Spleen (tissue), 11 donors: Measurements from ENCODE around the gene SPATA3. TPM values are rescaled to one million over a fixed set of nuclear protein-coding genes. Genes with fewer than 3 reads are reported as not detected.

Experiments
- DNase-seq: peaks from one replicate; pipeline ENCODE4 v3.0.0-alpha.2; 2020
- H3K27ac ChIP-seq, 8 donors: fragments of 200-600 bp; sonication (generic) in 7 of 8; 1 replicate in 4 of 8; 2 replicates in 4 of 8; pipeline versions ENCODE4 v1.5.0 to v1.8.0; 2016 to 2021; ENCODE audit warnings: inconsistent platforms in 4 of 8, mild to moderate bottlenecking in 4 of 8, moderate library complexity in 1 of 8
- H3K27me3 ChIP-seq, 7 donors: fragments of 200-600 bp; sonication (generic) in 6 of 7; replicated peaks in 1 of 7; 1 replicate in 4 of 7; 2 replicates in 3 of 7; pipeline versions ENCODE4 v1.5.0 to v1.8.0; 2016 to 2021; ENCODE audit warnings: inconsistent platforms in 3 of 7, mild to moderate bottlenecking in 1 of 7
- H3K36me3 ChIP-seq, 6 donors: fragments of 200-600 bp; sonication (generic) in 5 of 6; 1 replicate in 4 of 6; 2 replicates in 2 of 6; pipeline versions ENCODE4 v1.5.0 to v1.8.0; 2016 to 2021; ENCODE audit warnings: inconsistent platforms in 2 of 6
- H3K4me1 ChIP-seq, 6 donors: fragments of 200-600 bp; sonication (generic) in 5 of 6; 1 replicate in 3 of 6; 2 replicates in 3 of 6; pipeline versions ENCODE4 v1.5.0 to v1.8.0; 2016 to 2021; ENCODE audit warnings: inconsistent platforms in 3 of 6
- H3K4me3 ChIP-seq, 8 donors: fragments of 200-600 bp; sonication (generic) in 7 of 8; 1 replicate in 4 of 8; 2 replicates in 4 of 8; pipeline versions ENCODE4 v1.5.0 to v1.8.0; 2016 to 2021; ENCODE audit warnings: inconsistent platforms in 4 of 8, mild to moderate bottlenecking in 4 of 8, moderate library complexity in 2 of 8
- H3K9me3 ChIP-seq, 8 donors: fragments of 200-600 bp; sonication (generic) in 7 of 8; 1 replicate in 4 of 8; 2 replicates in 4 of 8; pipeline versions ENCODE4 v1.5.0 to v1.8.0; 2016 to 2021; ENCODE audit warnings: inconsistent platforms in 4 of 8
- CTCF ChIP-seq, 11 experiments: fragments of 200-600 bp in 7 of 11; fragments of 450-650 bp in 4 of 11; sonication (generic) in 4 of 11; IDR thresholded peaks in 8 of 11; conservative IDR thresholded peaks in 3 of 11; 1 replicate in 7 of 11; 2 replicates in 4 of 11; pipeline versions ENCODE4 v1.4.0 to v1.8.0; 2016 to 2021; ENCODE audit warnings: antibody characterized with exemption in 11 of 11, inconsistent platforms in 4 of 11, mild to moderate bottlenecking in 1 of 11
- POLR2A ChIP-seq, 3 donors: fragments of 450-650 bp; IDR thresholded peaks; one replicate each; pipeline ENCODE4 v1.5.1; 2017; ENCODE audit warnings: antibody characterized with exemption in 3 of 3, mild to moderate bottlenecking in 1 of 3
- POLR2AphosphoS5 ChIP-seq, 3 donors: sonication (generic); formaldehyde crosslinking; IDR thresholded peaks; one replicate each; pipeline ENCODE4 v1.5.1; 2017; ENCODE audit warnings: antibody characterized with exemption in 3 of 3
- WGBS, 5 donors: extraction: QIAGEN DNeasy Blood & Tissue Kit in 3 of 5; methylation state at CpG; one replicate each; pipeline versions ENCODE4 v1.1.5 to v1.1.7; 2013 to 2018; 5-methylcytosine and 5-hydroxymethylcytosine counted together
- intact Hi-C: fragments of 100-400 bp; cut with DNase I; formaldehyde crosslinking; loops from one replicate; pipeline ENCODE4 v1.15.0; 2023; ENCODE audit warnings: low total_unique reads
- polyA plus RNA-seq, 3 donors: library from polyadenylated mRNA; stranded (reverse); fragments of 200-250 nt; gene quantifications; one replicate each; pipeline ENCODE4 v1.2.1, GENCODE V29; 2013
- total RNA-seq, 7 donors: library from RNA; depleted of rRNA in 3 of 7; stranded (reverse); fragments of >200 nt in 3 of 7; fragmentation: NEBNext Ultra II Directional in 4 of 7; extraction: Animal tissue kit (Norgen Biotek cat#: 25700) in 4 of 7; gene quantifications; one replicate each; pipeline versions ENCODE4 v1.1.0 to v1.2.1, GENCODE V29; 2016 to 2021
- donor health status: healthy with polysubstance abuse.
- donor health status: DM: no; HTN: no; CAD: no; lungs with moderate emphysema.
- donor health status: DM: no; HTN: no; CAD: no.
- donor health status: Bipolar disorder and iron deficiency.
- donor health status: healthy.
- donor health status: DM: no; HTN: no; CAD: no.
- donor health status: DM: yes; HTN: yes; CAD: no.

Gene SPATA3
- total and polyA plus RNA-seq, 10 donors = not detected

- intact Hi-C loops = no loop called here
- Histone ChIP-seq H3K36me3 (no peaks in the 10 kb centered on the region), H3K27me3 (peaks cover 3 to 97% (median 51%) of the 10 kb centered on the region in 7 donors), H3K4me1 (peaks cover 0 to 26% (median 13%) of the 10 kb centered on the region in 6 donors), H3K27ac (no peak within 1 kb of the TSS), H3K9me3 (no peaks in the 10 kb centered on the region), H3K4me3 (peak within 1 kb of the TSS in 4 of 8 donors; percentile 12 to 66 (median 20))
- WGBS, 5 donors = 1 to 16% (median 2%) methylated on average over 4 to 61 of the region's 61 CpGs
- TF ChIP-seq CTCF (IDR thresholded peaks at IDR 0.05 in 8 of 11, conservative IDR thresholded peaks at IDR 0.05 in 3 of 11) = no peak
- TF ChIP-seq POLR2A (IDR thresholded peaks at IDR 0.05) = no peak
- no peak for TF ChIP-seq POLR2AphosphoS5 (IDR thresholded peaks at IDR 0.05)
- DNase-seq = no peak
These were observed 41.3 kb downstream of the SPATA3 start, which contains the start of gene C2orf72 for GRCh38 chr2:231037202-231037730. TSS of gene C2orf72 (plus strand) at chr2:231037523. CDS start at chr2:231037566, 43 bp downstream.

GRCh38 chr2:231037731-231038482, 42.0 kb downstream of the SPATA3 start:
- intact Hi-C loops = no loop called here
- Histone ChIP-seq H3K27ac (no peak overlapping the region), H3K36me3 (no peaks in the 10 kb centered on the region), H3K9me3 (no peaks in the 10 kb centered on the region), H3K4me1 (peaks cover 0 to 26% (median 13%) of the 10 kb centered on the region in 6 donors), H3K4me3 (peak overlapping the region in 4 of 8 donors; percentile 12 to 66 (median 20)), H3K27me3 (peaks cover 3 to 97% (median 51%) of the 10 kb centered on the region in 7 donors)
- no peak for TF ChIP-seq POLR2AphosphoS5 (IDR thresholded peaks at IDR 0.05)
- WGBS, 5 donors = 2 to 5% (median 3%) methylated on average over 36 to 104 of the region's 104 CpGs
- no peak for DNase-seq

- H3K9me3 ChIP-seq = no peaks in the 10 kb centered on the region
- H3K4me1 ChIP-seq = peaks cover 0 to 26% (median 13%) of the 10 kb centered on the region in 6 donors
- H3K4me3 ChIP-seq = peak overlapping the region in 1 of 8 donors; percentile 66
- H3K27me3 ChIP-seq = peaks cover 3 to 91% (median 51%) of the 10 kb centered on the region in 7 donors
- 23 to 29% (median 25%) methylated on average over 21 of the region's 21 CpGs for WGBS, 5 donors
- TF ChIP-seq CTCF (IDR thresholded peaks at IDR 0.05 in 8 of 11, conservative IDR thresholded peaks at IDR 0.05 in 3 of 11) (no peak), POLR2A (IDR thresholded peaks at IDR 0.05) (no peak), POLR2AphosphoS5 (IDR thresholded peaks at IDR 0.05) (no peak)
- DNase-seq = no peak
- H3K36me3 ChIP-seq = no peaks in the 10 kb centered on the region
- H3K27ac ChIP-seq = no peak overlapping the region
- intact Hi-C loops = no loop called here
These were observed 42.8 kb downstream of the SPATA3 start for GRCh38 chr2:231038483-231039293.

- no peak for DNase-seq
- Histone ChIP-seq H3K27me3 (peaks cover 3 to 85% (median 51%) of the 10 kb centered on the region in 7 donors), H3K4me3 (no peak overlapping the region), H3K36me3 (no peaks in the 10 kb centered on the region), H3K4me1 (peaks cover 0 to 22% (median 13%) of the 10 kb centered on the region in 6 donors), H3K9me3 (no peaks in the 10 kb centered on the region), H3K27ac (no peak overlapping the region)
- WGBS, 5 donors = 82 to 87% (median 84%) methylated on average over 6 of the region's 6 CpGs
- no peak for TF ChIP-seq CTCF (IDR thresholded peaks at IDR 0.05 in 8 of 11, conservative IDR thresholded peaks at IDR 0.05 in 3 of 11)
- TF ChIP-seq POLR2AphosphoS5 (IDR thresholded peaks at IDR 0.05) = no peak
- no peak for TF ChIP-seq POLR2A (IDR thresholded peaks at IDR 0.05)
- intact Hi-C loops = no loop called here
These were observed 43.4 kb downstream of the SPATA3 start for GRCh38 chr2:231039294-231039664.
